Measurements from ENCODE around the gene CRYGN. TPM values are rescaled to one million over a fixed set of nuclear protein-coding genes. Genes with fewer than 3 reads are reported as not detected.
A peak's percentile ranks its signal among the peaks of the same experiment; 100 is the strongest.

Gene CRYGN
- total and polyA plus RNA-seq, 2 experiments from 2014 or later = not detected

DNA sequence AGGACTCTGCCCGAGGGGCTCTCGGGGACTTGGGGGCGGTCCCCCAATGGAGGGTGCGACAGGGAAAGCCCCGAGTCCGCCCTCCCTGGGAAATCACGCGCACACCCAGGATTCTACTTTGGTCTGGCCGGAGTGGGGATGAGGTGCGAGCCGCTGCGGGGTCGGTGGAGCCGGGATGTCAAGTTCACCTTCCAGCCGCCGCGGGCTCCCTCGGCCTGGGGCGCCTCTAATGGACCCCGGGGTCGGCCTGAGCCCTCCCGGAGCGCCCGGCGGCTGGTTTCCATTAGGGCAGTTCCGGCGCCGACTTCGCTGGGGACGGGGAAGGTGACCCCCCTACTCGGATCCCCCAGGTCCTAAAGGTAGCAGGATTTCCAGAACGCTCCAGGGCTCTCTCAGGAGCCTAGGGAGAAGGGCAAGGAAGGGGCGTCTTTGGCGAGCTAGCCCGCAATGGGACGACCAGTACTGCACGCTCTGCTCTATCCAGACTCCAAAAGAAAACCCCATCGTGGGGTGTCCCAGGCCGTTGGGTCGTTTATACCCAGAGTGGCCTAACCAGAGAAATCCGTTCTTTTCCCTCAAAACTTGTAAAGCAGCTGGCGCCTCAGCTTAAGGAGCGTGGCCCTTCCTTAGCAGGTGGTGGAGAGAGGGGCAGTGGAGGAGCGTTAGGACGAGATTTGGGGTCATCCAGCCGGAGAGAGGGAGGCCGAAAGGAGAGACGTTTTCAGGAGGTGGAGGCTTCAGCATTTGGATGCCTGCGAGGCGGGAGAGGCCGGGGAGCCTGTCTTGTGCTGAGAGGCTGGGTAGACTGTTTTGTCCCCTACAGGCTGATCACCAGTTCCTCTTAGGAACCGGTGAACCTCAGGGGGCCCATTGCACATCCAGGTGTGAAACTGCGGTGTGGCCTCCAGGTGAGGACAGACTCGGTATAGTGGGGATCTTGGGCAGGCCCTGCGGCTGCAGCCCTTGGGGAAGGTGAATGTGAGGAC is 29.2 kb downstream of the CRYGN start:
- Histone ChIP-seq H3F3A (ENCODE audit: insufficient read depth) (no peaks in the 10 kb centered on the region), H3K27me3 (replicated peaks; ENCODE audit: insufficient read depth) (peaks cover 62% of the 10 kb centered on the region), H3K9ac (no peak overlapping the region), H2AFZ (no peak overlapping the region), H3K4me2 (ENCODE audit: unreplicated experiment) (no peak overlapping the region), H3K4me3 (no peak overlapping the region), H3K36me3 (ENCODE audit: low read depth) (no peaks in the 10 kb centered on the region), H3K9me3 (ENCODE audit: low read depth) (no peaks in the 10 kb centered on the region), H3K27ac (no peak overlapping the region), H3K79me2 (ENCODE audit: insufficient read depth) (no peaks in the 10 kb centered on the region), H4K20me1 (ENCODE audit: insufficient read depth) (no peaks in the 10 kb centered on the region), H3K9me2 (ENCODE audit: insufficient read depth) (no peaks in the 10 kb centered on the region), H3K4me1 (ENCODE audit: insufficient read depth) (no peaks in the 10 kb centered on the region)
- TF ChIP-seq EZH2phosphoT487 (IDR thresholded peaks at IDR 0.05; ENCODE audit: insufficient read depth, low read depth) = 0 out of 2 replicates have a peak, but pooled peaks have one; percentile 9
- TF ChIP-seq EZH2 (IDR thresholded peaks at IDR 0.05; ENCODE audit: insufficient read depth, poor library complexity, severe bottlenecking) = peak; percentile 60
- DNase-seq = no peak
- in situ Hi-C loops (cut with MboI) = no loop called here
- 27 to 28% methylated on average over 45 to 53 of the region's 55 CpGs for WGBS, 2 experiments (ENCODE audit: low coverage in 1 of 2, low lambda C conversion rate in 2 of 2, missing lambda C conversion rate in 2 of 2)

DNA sequence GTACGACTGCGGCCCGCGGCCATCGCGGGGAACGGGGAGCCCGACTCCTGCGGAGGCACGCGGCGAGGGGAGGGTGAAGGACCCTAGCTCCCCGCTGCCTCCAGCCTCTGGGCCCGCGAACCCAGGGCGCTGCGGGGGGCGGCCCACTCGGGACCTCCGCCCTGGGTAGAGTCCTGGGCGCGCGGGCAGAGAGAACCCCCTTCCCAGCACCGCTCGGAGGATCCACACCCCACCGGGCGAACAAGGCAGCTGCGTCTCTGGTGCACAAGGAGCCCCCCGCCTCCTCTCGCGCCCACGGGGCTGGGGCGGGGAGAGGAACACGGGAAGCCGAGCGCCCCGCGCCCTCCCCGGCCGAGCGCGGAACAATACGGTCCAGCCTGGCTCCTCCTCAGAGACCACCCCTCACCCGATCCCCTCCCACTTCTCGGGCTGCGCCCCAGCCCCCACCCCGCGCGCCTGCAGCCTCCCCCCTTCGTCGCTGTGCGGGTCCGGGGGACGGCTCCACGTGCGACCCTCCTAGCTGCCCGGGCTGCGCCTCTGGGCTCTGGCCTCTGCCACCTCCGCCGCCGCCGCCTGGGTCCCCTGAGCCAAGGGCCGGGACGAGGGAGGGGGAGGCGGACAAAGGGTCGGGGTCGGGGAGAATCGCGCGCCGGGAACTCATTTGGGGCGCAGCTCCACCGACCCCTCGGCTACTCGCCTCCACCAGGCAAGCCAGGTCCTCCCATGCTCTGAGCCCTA is 30.1 kb downstream of the CRYGN start, which contains the start of gene WDR86:
Gene WDR86 (minus strand): TSS at position 372 of the 738 bp plus-strand sequence. CDS start 449 bp downstream, outside the sequence.
- H3K4me2 ChIP-seq (ENCODE audit: unreplicated experiment) = no peak within 1 kb of the TSS
- H3F3A ChIP-seq (ENCODE audit: insufficient read depth) = no peaks in the 10 kb centered on the region
- H3K9ac ChIP-seq = no peak within 1 kb of the TSS
- in situ Hi-C loops (cut with MboI) = no loop called here
- peaks cover 62% of the 10 kb centered on the region for H3K27me3 ChIP-seq (replicated peaks; ENCODE audit: insufficient read depth)
- no peak within 1 kb of the TSS for H3K27ac ChIP-seq
- no peaks in the 10 kb centered on the region for H3K9me3 ChIP-seq (ENCODE audit: low read depth)
- no peaks in the 10 kb centered on the region for H3K4me1 ChIP-seq (ENCODE audit: insufficient read depth)
- H3K9me2 ChIP-seq (ENCODE audit: insufficient read depth) = no peaks in the 10 kb centered on the region
- DNase-seq = no peak
- TF ChIP-seq EZH2phosphoT487 (IDR thresholded peaks at IDR 0.05; ENCODE audit: insufficient read depth, low read depth) (0 out of 2 replicates have a peak, but pooled peaks have one; percentile 44), EZH2 (IDR thresholded peaks at IDR 0.05; ENCODE audit: insufficient read depth, poor library complexity, severe bottlenecking) (peak; percentile 54)
- H3K4me3 ChIP-seq = no peak within 1 kb of the TSS
- no peaks in the 10 kb centered on the region for H4K20me1 ChIP-seq (ENCODE audit: insufficient read depth)
- H3K36me3 ChIP-seq (ENCODE audit: low read depth) = no peaks in the 10 kb centered on the region
- no peaks in the 10 kb centered on the region for H3K79me2 ChIP-seq (ENCODE audit: insufficient read depth)
- 4% methylated on average over 20 to 36 of the region's 75 CpGs for WGBS, 2 experiments (ENCODE audit: low coverage in 1 of 2, low lambda C conversion rate in 2 of 2, missing lambda C conversion rate in 2 of 2)
- no peak within 1 kb of the TSS for H2AFZ ChIP-seq

DNA sequence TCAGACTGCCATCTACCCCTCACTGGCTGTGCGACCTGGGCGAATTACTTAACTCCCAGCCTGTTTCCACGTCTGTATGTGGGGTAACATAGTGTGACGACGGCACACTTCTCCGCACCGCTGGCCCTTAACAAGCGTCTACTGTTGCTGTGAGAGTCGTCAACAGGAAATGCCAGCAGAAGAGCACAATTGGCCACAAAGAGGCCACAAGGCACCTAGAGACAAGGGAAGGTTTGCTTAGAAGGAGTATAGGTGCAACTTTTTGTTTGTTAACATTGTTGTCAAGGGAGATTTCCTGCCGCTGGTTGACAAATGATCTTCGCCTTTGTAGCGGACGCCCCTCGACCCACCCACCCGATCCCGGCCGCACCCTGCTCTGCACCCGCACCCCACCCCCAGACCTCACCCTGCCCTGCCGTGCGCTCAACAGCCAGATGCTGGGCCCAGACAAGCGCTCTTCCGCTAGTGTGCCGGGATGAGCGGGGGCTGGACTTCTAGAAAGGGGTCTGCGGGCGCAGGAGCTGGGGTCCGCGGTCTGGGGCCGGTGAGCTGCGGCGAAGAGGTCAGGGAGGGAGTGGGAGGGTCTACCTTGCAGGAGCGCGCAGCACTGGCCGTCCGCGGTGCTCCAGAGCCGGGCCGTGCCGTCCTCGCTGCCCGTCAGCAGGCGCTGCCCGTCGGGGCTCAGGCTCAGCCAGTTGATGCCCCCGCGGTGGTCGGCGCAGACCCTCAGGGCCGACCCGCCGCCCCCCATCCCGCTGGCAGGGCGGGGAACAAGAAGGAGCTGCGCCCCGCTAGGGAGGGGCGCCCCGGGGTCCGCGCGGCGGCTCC is 30.9 kb downstream of the CRYGN start:
- TF ChIP-seq EZH2 (IDR thresholded peaks at IDR 0.05; ENCODE audit: insufficient read depth, poor library complexity, severe bottlenecking) (no peak), EZH2phosphoT487 (IDR thresholded peaks at IDR 0.05; ENCODE audit: insufficient read depth, low read depth) (no peak)
- Histone ChIP-seq H2AFZ (no peak overlapping the region), H3K4me3 (no peak overlapping the region), H3K9me2 (ENCODE audit: insufficient read depth) (no peaks in the 10 kb centered on the region), H3K4me1 (ENCODE audit: insufficient read depth) (peaks cover 5% of the 10 kb centered on the region), H4K20me1 (ENCODE audit: insufficient read depth) (no peaks in the 10 kb centered on the region), H3K27me3 (replicated peaks; ENCODE audit: insufficient read depth) (peaks cover 54% of the 10 kb centered on the region; the same call in 1 of the 2 replicates), H3K27ac (no peak overlapping the region), H3F3A (ENCODE audit: insufficient read depth) (no peaks in the 10 kb centered on the region), H3K4me2 (ENCODE audit: unreplicated experiment) (no peak overlapping the region), H3K9me3 (ENCODE audit: low read depth) (no peaks in the 10 kb centered on the region), H3K9ac (no peak overlapping the region), H3K36me3 (ENCODE audit: low read depth) (no peaks in the 10 kb centered on the region), H3K79me2 (ENCODE audit: insufficient read depth) (no peaks in the 10 kb centered on the region)
- 34% methylated on average over 31 to 35 of the region's 61 CpGs for WGBS, 2 experiments (ENCODE audit: low coverage in 1 of 2, low lambda C conversion rate in 2 of 2, missing lambda C conversion rate in 2 of 2)
- in situ Hi-C loops (cut with MboI) = no loop called here
- no peak for DNase-seq

DNA sequence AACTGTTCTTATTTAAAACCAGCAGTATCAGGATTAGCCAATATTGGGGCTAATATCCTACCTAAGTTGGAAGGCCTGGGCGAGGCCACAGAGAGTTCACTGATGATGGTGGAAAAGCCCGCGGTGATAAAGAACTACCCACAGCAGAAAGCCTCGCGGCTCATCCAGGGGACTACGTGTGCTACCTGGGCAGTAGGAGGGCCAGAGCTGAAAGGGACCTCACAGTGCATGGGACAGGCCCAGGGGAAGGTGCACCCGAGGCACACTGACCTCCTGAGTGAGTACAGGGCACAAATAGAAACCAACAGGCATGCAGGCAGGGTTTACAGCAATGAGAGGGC is 31.5 kb downstream of the CRYGN start:
- Histone ChIP-seq H3K4me3 (no peak overlapping the region), H3K27me3 (replicated peaks; ENCODE audit: insufficient read depth) (peaks cover 48% of the 10 kb centered on the region; the same call in 1 of the 2 replicates), H4K20me1 (ENCODE audit: insufficient read depth) (no peaks in the 10 kb centered on the region), H3K4me2 (ENCODE audit: unreplicated experiment) (no peak overlapping the region), H3K79me2 (ENCODE audit: insufficient read depth) (no peaks in the 10 kb centered on the region), H3K36me3 (ENCODE audit: low read depth) (no peaks in the 10 kb centered on the region), H3F3A (ENCODE audit: insufficient read depth) (no peaks in the 10 kb centered on the region), H3K27ac (no peak overlapping the region), H2AFZ (no peak overlapping the region), H3K4me1 (ENCODE audit: insufficient read depth) (peaks cover 8% of the 10 kb centered on the region), H3K9me2 (ENCODE audit: insufficient read depth) (no peaks in the 10 kb centered on the region), H3K9me3 (ENCODE audit: low read depth) (no peaks in the 10 kb centered on the region), H3K9ac (no peak overlapping the region)
- TF ChIP-seq EZH2 (IDR thresholded peaks at IDR 0.05; ENCODE audit: insufficient read depth, poor library complexity, severe bottlenecking) (no peak), EZH2phosphoT487 (IDR thresholded peaks at IDR 0.05; ENCODE audit: insufficient read depth, low read depth) (no peak)
- WGBS, 2 experiments (ENCODE audit: low coverage in 1 of 2, low lambda C conversion rate in 2 of 2, missing lambda C conversion rate in 2 of 2) = 85 to 88% methylated on average over 7 of the region's 7 CpGs
- no peak for DNase-seq
- in situ Hi-C loops (cut with MboI) = no loop called here

All from GM23248 (cell line).